ENCODE measurements around the gene LRRC72.
"Not testable (repeated sequence)": the region's sequence is repeated elsewhere in the genome, so short reads cannot be mapped to it uniquely, and the experiment has no call there.

LRRC72 gene

DNA sequence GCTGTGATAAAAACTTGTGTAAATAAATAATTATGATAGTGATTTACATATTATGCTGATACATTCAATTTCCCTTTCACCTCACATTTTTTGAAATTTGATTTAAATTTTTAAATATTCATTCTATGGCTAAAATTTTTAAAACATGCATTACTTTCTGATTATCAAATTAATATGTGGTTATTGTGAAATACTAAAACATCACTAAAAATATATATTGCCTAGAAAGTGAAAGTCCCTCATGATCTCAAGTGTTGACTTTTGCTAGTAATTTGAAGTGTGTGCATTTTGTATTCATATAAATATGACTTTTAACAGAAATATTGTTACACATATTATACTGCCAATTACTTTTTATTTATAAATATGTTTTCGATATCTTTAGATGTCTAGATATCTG lies 3.1 kb downstream of the LRRC72 start:
- DNase-seq = no peak

DNA sequence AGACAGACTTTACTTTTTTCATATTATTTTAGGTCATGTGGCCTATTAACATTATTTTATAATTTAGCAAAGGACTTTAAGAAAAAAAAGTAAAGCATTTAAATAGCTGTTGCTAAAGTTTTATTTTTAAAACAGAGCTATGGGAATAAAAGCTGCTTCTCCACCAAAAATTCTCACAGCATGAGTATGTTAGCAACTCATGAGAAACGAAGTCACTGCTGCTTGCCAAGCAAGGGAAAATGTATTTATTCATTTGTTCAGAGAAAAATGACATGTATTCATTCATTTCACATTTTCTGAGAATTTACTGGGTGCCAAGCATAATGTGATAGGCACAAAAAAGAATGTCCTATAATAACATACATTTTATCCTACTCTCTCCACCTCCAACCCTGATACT lies 5.1 kb downstream of the LRRC72 start:
- DNase-seq = no peak

GRCh38 chr7:16532272-16532671 lies 5.6 kb downstream of the LRRC72 start:
- DNase-seq = no peak

DNA sequence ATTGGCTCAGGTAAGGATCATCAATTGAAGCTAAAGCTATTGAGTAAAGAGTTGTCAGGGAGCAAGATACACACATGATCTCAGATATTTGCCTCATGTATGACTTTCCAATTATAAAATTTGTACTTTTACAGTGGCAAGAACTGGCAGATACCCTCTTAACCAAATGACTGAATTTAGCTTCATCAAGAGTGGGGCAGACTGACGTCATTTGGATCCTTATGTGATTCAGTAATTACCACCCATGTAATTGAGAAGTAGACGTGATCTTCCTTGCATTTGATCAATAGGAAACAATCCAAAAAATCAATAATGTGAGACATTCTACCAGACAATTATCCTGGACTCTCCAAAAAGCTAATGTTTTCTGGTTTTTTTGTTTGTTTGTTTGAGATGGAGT lies 8.9 kb downstream of the LRRC72 start:
- DNase-seq = no peak

- not testable (repeated sequence) for DNase-seq
These were observed 13.9 kb downstream of the LRRC72 start for GRCh38 chr7:16540559-16540958.

GRCh38 chr7:16542401-16542800 lies 15.8 kb downstream of the LRRC72 start:
- DNase-seq = no peak

DNA sequence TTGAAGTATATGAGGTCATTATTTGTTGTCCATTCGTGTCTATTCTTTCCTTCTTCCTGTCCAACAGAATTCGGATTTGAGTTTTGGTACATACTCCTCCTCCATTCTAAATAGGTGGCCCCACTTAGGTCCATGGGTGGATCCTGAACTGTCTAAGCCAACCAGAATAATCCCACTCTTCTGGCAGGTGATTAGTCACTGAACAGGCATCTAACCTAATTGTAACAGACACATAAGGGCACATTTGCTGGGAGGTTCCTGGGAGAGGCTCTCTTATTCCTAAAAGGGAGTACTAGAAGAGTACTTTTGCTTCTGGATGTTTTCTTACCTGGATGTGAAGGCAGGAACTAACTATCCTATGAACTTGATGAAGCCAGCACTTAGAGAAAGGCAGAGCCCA lies 16.8 kb downstream of the LRRC72 start:
- DNase-seq = no peak

DNA sequence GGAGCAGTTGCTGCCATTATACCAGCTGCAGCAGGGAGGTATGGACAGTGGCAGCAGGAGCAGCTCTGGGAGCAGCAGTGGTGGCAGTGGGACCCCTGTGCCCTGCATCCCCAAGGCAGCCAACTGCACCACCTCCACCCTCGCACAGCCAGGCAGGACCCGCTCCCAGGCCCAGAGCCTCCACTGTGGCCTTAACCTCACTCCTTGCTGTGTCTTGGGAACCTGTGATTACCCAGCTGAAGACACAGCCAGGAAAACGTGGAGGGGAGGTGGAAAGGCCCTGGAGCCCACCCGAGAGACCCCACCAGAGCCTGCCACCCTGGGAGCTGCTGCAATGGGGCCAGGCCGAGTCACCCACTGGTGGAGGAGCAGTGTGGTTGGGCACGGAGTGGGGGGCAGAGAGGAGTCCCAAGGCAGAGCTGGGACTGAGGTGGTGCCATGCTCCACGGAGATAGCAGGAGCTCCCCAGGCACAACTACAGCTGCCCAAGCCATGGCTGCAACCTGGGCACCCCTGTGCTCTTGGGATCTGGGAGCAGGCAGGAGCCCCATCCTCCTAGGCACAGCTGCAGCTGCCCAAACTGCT lies 20.4 kb downstream of the LRRC72 start:
- DNase-seq = no peak

GRCh38 chr7:16548428-16548827 lies 21.8 kb downstream of the LRRC72 start:
- DNase-seq = no peak

- DNase-seq = no peak
These were observed 24.0 kb downstream of the LRRC72 start for GRCh38 chr7:16550671-16551070.

DNA sequence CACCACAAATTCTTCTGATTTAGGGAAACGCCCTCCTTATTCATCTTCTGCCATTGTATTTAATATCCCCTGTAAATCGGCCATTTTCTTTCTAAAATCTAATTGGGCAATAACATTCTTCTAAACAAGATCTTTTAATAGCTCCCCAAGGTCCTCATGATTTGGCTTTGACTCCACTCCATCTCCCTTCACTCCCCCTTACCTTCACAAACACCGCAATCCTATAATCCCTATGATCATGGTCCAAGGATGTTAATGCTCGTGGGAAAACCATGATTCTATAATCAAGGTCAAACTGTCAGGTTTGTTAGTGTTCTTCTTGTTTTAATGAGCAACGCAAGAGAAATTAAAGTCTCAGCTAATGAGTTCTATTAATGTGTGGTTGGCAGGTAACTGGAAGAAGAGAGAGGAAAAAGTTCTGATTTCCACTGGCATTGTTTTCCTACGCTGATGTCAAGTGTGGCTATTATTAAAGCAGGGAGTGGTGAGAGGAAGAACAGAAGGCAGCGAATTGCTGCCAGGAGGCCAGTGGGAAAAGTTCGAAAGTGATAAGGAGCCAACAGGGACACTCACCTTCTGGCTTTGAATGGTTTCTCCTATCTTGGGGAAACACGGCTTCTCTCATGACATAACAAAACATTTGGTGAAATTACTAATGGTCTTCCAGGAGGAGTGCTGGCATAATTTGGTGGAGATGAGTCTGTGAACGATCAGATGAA lies 28.1 kb downstream of the LRRC72 start:
- no peak for DNase-seq

DNA sequence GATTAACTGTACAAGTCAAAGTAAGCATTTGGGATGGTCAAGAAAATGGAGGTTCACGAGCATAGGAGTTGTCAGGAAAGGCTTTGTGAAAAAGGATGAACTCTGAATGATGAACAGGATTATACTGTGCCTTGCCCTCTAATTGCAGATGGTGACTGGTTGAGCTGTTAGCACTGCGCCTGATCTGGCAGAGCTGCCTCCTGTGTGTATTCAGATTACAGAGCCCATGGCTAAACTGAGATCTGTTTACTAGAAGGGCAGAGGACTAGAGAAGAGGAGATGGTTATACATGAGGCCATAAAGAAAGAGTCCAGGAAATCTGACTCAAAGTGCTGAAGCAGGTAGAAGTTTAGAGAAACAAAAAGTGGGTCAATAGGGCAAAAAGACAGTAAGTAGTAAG lies 29.7 kb downstream of the LRRC72 start:
- no peak for DNase-seq

- DNase-seq = no peak
These were observed 32.2 kb downstream of the LRRC72 start for GRCh38 chr7:16558761-16559302.

DNA sequence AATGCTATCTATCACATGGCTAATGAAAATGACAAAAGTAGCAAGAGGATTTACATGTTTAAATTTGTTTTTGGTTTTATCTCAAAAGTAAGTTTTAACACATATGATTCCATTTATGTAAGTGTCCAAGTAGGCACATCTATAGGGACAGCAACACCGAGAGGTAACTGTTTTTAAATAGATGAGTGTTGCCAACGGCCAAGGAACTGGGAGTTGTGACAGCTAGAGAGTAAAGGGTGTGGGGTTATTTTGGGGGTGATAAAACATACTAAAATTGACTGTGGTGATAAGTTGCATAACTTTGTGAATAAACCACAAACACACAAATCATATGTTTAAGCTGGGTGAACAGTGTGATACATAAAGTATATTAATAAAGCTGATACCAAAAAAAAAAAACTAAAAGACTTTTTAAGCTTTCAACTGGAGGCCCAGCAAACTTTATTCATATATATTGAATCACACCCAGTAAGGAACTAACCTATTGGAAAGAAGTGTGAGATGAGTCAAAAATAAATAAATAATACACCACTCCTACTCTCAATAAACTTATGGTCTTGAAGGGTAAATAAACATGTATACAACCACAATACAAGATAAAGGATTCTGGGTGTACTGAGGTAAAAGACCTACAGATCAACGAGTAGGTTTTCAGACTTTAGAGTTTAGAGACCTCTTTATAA lies 33.0 kb downstream of the LRRC72 start:
- DNase-seq = no peak

- DNase-seq = no peak
These were observed 35.3 kb downstream of the LRRC72 start for GRCh38 chr7:16561943-16562342.

DNA sequence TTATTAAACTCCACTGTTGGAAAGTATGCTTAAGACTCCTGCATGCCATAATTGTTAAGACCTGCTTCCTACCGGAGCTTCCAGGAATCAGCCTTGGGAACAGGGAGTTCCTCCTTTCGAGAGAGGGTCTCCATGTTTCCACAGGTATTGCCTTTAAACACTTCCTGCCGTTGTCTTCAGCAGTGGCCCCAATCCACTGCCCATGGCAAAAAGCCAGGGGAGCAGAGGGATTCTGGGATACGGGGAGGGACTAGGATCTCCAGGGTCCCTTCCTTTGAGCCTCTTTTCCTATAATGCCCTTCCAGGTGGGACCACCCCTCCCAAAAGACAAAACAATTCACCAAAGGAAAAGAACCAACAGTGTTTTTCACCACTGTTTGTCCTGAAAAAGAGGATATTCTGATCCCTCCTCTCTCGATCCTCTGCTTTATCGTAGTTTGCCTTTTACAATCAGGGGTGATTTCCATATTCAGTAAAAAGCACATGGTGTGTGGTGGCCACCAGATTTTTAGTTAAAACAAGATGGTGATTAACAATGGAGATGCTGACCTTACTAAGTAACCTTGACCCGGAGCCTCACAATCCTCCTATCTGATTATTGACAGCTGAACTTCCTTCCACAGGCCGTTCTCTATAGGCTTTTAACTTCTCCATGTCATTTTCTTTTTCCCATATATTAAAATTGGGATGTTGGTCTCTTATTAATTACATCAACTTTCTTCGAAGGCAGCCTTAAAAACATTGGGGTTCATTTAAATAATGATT lies 36.0 kb downstream of the LRRC72 start:
- no peak for DNase-seq

- DNase-seq = no peak
These were observed 36.8 kb downstream of the LRRC72 start for GRCh38 chr7:16563281-16564022.

- DNase-seq = no peak
These were observed 37.4 kb downstream of the LRRC72 start for GRCh38 chr7:16564023-16564380.

DNA sequence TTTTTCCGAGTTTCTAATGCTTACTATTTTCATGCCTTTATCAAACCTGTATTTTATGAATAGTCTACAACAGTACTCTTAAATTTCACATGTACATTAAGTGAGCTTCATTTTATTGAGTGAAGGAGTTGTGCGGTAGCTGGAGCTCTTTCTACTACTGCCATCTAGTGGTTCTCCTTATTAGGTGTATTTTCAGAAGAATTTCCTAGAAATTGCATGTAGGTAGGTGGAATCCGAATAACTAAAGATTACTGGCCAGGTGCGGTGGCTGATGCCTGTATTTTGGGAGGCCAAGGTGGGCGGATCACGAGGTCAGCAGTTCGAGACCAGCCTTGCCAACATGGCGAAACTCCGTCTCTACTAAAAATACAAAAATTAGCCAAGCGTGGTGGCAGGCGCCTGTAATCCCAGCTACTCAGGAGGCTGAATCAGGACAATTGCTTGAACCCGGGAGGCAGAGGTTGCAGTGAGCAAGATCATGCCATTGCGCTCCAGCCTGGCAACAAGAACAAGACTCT lies 38.3 kb downstream of the LRRC72 start:
- peak; percentile 21 to 64 for DNase-seq

GRCh38 chr7:16571941-16572340 lies 45.3 kb downstream of the LRRC72 start:
- DNase-seq = no peak

GRCh38 chr7:16579216-16579615 lies 52.6 kb downstream of the LRRC72 start:
- DNase-seq = no peak

DNA sequence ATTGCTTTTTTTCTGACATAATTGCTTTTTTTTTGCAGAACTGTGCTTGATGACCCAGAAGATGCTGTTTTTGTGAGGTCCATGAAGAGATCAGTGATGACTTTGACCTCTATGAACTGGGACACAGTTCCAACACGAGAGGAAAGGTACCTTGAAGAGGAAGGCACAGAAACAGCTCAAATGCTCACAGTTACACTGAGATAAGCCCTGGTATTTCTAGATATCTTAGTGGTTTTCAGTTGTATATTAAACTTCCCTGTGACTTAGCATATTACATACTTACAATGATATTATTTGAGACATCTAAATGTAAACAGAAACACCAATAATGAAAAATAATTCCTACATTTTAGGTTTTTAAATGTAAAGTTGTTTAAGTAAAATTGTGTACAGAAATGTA lies 54.7 kb downstream of the LRRC72 start:
- DNase-seq = no peak
